ENCODE data around the gene MBNL2.

GRCh38 chr13:97342936-97343335 is 120.8 kb downstream of the MBNL2 start:
- TF ChIP-seq, protein P1, sequence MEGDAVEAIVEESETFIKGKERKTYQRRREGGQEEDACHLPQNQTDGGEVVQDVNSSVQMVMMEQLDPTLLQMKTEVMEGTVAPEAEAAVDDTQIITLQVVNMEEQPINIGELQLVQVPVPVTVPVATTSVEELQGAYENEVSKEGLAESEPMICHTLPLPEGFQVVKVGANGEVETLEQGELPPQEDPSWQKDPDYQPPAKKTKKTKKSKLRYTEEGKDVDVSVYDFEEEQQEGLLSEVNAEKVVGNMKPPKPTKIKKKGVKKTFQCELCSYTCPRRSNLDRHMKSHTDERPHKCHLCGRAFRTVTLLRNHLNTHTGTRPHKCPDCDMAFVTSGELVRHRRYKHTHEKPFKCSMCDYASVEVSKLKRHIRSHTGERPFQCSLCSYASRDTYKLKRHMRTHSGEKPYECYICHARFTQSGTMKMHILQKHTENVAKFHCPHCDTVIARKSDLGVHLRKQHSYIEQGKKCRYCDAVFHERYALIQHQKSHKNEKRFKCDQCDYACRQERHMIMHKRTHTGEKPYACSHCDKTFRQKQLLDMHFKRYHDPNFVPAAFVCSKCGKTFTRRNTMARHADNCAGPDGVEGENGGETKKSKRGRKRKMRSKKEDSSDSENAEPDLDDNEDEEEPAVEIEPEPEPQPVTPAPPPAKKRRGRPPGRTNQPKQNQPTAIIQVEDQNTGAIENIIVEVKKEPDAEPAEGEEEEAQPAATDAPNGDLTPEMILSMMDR (conservative IDR thresholded peaks at IDR 0.05; ENCODE audit: low read depth, low read length) = no peak
- TF ChIP-seq POLR2A (IDR thresholded peaks at IDR 0.05; ENCODE audit: low read depth, low read length) (no peak), SMC3 (IDR thresholded peaks at IDR 0.05; ENCODE audit: low read depth, low read length) (no peak), RFX5 (IDR thresholded peaks at IDR 0.05; ENCODE audit: low read depth, low read length) (no peak), BHLHE40 (IDR thresholded peaks at IDR 0.05; ENCODE audit: low read depth, low read length) (no peak), MXI1 (IDR thresholded peaks at IDR 0.05; ENCODE audit: borderline replicate concordance, low read depth, low read length) (no peak), CEBPB (IDR thresholded peaks at IDR 0.05; ENCODE audit: low read depth, low read length) (no peak), RAD21 (IDR thresholded peaks at IDR 0.05; ENCODE audit: low read length) (no peak), MAFK (IDR thresholded peaks at IDR 0.05; ENCODE audit: low read depth, low read length) (no peak), CHD1 (IDR thresholded peaks at IDR 0.05; ENCODE audit: low read depth, low read length) (no peak), NFE2L2 (IDR thresholded peaks at IDR 0.05; ENCODE audit: low read depth, low read length) (no peak)
- TF ChIP-seq, protein P2, sequence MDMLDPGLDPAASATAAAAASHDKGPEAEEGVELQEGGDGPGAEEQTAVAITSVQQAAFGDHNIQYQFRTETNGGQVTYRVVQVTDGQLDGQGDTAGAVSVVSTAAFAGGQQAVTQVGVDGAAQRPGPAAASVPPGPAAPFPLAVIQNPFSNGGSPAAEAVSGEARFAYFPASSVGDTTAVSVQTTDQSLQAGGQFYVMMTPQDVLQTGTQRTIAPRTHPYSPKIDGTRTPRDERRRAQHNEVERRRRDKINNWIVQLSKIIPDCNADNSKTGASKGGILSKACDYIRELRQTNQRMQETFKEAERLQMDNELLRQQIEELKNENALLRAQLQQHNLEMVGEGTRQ (IDR thresholded peaks at IDR 0.05; ENCODE audit: low read depth, low read length) = no peak

Measured in IMR-90 (cell line).